NCI-H748 (cell line): ENCODE results near the gene PEDS1.
"Not testable (repeated sequence)": the region's sequence is repeated elsewhere in the genome, so short reads cannot be mapped to it uniquely, and the experiment has no call there.

ENCODE experiments used
- DNase-seq: peaks from one replicate; lab custom pipeline; 2025; ENCODE audit not compliant: unreplicated experiment; lab: John Stamatoyannopoulos, UW

PEDS1 gene

GRCh38 chr20:50136822-50137599 is 16.5 kb downstream of the PEDS1 start:
- no peak for DNase-seq

- DNase-seq = not testable (repeated sequence)
These were observed 18.4 kb downstream of the PEDS1 start for GRCh38 chr20:50135157-50135556.

DNA sequence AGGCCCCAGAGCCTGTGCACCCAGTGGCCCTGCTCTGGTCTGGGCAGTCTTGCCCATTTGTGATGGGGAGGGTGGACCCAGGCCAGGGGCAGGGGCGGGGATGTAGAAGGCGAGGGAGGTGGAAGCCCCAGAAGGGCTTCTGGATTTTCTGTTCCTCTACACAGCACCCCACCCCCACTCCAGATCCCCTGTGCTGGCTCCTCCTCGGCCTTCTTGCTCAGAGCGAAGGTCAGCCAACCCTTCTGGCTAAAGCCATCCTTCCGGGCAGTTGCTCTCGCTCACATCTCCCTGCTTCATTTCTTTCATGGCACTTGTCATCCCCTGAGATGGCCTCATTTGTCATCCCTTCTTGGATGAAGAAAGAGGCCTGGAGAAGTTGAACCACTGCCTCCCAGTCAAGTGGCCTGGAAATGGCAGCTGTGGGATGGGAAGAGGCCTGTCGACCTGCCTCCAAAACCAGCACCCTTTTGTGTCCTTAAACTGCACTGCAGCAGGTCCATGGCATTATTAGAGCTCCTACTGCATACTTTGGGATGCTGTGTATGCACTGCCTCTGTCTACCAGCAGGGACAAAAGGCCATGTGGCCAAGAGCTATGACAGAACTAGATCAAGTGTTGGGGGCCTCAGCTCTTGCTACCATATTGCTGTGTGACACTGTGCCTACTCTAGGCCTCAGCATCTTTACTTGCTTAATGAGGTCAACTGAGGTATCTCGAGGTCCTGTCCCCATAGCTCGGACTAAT is 19.9 kb downstream of the PEDS1 start:
- no peak for DNase-seq

GRCh38 chr20:50133041-50133440 is 20.5 kb downstream of the PEDS1 start:
- DNase-seq = no peak

DNA sequence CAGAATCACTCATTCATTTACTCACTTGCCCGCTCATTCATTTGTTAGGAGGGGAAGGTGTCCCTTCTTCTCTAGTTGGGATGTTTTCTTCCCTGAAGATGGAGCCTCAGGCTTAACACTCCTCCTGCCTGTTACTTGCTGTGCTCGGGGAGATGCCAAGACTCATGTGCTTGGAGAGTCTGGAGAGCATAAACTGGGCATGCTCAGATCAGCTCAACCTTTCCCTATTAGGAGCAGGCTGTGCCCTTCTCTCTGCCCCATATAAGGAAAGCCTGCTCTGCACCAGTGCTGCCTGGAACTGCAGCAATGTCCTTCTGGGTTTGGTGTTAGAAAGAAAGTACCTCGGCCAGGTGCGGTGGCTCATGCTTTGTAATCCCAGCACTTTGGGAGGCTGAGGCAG is 22.5 kb downstream of the PEDS1 start:
- DNase-seq = no peak

DNA sequence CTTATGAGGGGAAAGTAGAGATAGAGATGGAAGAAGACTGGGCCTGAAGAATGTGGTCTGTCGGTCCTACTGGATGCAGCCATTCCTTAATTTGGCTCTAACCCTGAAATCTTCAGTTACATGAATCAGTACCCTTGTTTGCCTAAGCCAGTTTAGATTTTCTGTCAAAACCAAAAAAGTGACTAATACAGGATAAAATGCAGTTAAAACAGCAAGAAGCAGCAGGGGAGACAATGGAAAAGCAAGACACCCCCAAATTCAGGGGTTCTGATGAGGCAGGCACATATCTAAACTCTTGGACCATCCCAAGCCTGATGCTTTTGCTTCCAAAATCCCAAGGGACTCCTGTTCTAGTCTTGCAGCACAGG is 23.2 kb downstream of the PEDS1 start:
- no peak for DNase-seq

GRCh38 chr20:50129662-50130355 is 23.7 kb downstream of the PEDS1 start:
- DNase-seq = no peak

- DNase-seq = no peak
These were observed 25.0 kb downstream of the PEDS1 start for GRCh38 chr20:50128520-50128905.

GRCh38 chr20:50127587-50128519 is 25.7 kb downstream of the PEDS1 start:
- no peak for DNase-seq

GRCh38 chr20:50126662-50127061 is 26.9 kb downstream of the PEDS1 start:
- no peak for DNase-seq

DNA sequence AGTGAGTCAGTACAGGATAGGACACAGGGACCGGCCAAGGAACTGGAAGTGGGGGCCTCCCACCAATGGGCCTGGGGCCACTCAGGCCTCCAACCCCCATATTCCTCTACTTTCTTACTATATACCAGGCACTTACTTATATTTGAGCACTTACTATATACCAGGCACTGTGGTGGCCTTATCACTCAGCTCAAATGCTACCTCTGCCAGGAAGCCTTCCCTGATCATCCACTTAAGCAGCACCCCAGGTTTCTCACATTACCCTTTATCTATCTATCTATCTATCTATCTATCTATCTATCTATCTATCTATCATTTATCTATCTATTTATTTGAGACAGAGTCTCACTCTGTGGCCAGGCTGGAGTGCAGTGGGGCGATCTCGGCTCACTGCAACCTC is 28.2 kb downstream of the PEDS1 start:
- DNase-seq = no peak

- DNase-seq = no peak
These were observed 29.0 kb downstream of the PEDS1 start for GRCh38 chr20:50124496-50124895.

GRCh38 chr20:50123418-50123817 is 30.1 kb downstream of the PEDS1 start:
- DNase-seq = no peak

DNA sequence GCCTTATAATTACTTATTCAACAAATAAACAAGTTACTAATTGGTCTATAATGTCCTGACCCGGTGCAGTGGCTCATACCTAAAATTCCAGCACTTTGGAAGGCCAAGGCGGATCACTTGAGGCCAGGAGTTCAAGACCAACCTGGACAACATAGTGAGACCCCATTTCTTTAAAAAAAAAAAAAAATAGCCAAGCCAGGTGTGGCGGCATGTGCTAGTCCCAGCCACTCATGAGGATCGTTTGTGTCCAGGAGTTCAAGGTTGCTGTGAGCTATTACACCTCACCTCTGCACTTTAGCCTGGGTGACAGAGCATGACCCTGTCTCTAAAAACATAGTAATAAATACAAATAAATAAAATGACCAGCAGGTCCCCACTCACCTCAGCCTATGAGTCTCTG is 30.8 kb downstream of the PEDS1 start:
- no peak for DNase-seq

DNA sequence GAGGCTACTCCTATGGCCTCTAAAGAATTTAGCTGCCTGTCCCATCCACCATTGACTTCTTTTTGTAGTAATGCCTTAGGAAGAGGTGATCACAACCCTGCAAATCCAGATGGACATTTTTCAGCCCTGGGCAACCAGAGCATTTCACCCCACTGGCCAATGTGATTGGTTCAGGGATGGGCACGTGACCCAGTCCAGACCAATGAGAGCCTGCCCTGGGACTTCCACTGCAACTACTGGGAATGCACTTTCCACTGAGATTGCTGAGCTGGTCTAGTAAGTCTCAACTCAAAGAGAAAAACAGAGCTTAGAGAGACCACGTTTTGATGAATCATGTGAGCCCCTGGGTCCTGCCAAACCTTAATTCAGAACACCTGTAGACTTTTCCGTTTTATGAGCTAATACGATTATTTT is 31.7 kb downstream of the PEDS1 start:
- DNase-seq = no peak

- peak; percentile 45 for DNase-seq
These were observed 32.4 kb downstream of the PEDS1 start for GRCh38 chr20:50120935-50121693.

DNA sequence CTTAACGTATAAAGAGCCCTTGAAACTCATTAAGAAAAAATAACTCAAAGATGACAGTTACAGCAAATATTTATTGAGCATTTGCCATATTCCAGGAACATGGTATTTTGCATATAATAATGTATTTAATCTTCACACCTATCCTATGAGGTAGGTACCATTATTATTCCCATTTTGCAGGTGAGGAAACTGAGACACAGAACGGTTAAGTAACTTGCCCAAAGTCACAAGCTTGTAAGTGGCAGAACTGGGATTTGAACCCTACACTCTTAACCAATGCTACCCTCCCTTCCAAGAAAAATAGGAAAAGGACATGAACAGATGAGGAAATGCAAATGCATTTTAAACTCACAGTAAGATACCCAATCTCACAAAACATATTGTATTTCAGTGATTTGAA is 35.3 kb downstream of the PEDS1 start:
- DNase-seq = no peak

DNA sequence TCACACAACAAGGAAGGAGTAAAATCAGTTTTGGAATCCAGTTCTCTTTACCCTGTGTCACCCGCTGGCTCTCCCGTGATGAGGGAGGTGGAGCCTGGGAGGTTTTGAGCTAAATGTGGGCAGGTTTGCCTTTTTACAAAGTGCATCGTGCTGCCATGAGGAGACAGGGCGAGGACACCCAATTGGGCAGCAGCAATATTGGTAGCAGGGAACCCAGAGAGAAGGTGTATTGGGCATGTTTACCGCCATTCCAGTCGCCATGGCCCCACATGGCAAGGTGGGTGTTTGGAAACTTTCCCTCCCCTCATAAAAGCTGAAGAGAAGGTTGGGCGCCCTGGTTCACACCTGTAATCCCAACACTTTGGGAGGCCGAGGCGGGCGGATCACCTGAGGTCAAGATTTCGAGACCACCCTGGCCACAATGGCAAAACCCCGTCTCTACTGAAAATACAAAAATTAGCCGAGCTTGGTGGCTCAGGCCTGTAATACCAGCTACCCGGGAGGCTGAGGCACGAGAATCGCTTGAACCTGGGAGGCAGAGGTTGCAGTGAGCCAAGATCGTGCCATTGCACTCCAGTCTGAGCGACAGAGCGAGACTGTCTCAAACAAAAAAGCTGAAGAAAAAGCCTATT is 37.0 kb downstream of the PEDS1 start:
- no peak for DNase-seq

DNA sequence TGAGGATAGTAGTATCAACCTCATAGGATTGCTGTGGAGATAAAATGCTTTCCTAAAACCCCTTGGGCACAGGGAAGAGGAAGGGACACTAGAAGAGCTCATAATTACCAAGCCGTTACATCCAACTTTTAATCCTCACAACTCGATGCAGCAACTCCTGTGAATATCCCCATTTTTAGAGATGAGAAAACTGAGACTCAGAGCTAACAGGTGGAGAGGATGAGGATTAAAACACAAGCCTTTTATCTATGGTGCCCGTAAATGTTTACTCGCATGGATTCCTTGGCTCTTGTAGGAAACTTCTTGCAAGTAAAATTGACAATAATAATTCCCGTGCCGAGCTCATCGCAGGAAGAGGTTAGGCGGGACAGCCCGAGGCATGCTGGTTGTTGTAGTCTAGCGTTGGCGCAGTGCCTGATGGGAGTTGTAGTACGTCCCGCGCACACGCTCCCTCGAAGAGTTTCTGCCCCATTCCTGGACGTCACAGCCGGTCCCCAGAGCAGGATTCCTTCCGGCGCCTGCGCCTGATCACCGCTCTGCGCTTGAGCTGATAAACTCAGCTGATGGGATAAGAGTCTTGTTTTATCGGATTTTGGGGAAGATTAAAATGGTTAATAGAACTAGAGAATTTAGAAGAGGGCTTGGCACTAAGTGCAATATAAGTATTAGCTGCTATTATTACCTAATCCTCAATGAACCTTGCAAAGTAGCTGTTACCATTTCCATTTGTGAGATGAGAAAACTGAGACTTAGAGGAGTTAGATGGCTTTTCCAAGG is 37.7 kb downstream of the PEDS1 start:
- DNase-seq = peak; percentile 87
